NCI-H774 (cell line): Measurements from ENCODE around the gene OR10X1.

Experiments
- DNase-seq: peaks from one replicate; lab custom pipeline; 2025; lab: John Stamatoyannopoulos, UW

OR10X1 gene, protein sequence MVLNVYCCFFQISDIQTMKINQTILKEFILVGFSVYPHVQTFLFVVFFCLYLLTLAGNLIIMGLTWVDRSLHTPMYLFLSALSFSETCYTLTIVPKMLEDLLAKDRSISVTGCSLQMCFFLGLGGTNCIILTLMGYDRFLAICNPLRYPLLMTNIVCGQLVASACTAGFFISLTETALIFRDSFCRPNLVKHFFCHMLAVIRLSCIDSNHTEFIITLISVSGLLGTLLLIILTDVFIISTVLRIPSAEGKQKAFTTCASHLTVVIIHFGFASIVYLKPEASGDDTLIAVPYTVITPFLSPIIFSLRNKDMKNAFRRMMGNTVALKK

DNA sequence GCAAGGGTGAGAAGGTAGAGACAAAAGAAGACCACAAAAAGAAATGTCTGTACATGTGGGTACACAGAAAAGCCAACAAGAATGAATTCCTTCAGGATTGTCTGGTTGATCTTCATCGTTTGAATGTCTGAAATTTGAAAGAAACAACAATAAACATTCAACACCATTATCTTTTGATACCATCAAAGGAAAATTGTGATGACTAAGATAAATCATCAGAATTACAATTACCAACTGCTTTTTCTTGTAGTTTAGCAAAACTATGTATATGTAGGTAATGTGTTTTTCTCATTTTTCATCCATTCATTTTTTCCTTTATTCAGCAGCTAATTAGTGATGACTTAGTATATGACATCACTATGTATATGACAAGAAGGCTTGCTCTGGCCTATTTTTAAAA, at the start of gene OR10X1:
OR10X1 (minus strand) TSS at position 167 of the 400 bp plus-strand sequence; CDS start at position 167, 0 bp downstream.
- DNase-seq: no peak

DNA sequence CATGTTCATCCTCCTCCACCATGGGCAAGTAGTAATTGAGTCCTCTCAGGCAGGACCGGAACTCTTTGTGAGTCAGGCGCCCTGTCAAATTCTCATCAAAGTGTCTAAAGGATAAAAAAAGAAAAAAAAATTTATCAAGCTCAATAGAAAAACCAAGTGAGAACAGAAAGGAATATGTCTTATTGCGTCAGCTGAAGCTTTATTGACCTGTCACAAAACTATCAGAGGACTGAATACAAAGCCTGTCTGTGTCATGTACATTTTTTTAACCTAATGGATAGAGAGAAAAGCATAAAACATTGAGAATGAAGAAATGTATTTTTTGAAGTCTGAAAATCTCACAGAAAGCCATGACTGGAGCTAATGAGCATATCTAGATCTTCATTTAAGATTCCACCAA, 34.1 kb upstream of the OR10X1 start:
- no peak for DNase-seq

DNA sequence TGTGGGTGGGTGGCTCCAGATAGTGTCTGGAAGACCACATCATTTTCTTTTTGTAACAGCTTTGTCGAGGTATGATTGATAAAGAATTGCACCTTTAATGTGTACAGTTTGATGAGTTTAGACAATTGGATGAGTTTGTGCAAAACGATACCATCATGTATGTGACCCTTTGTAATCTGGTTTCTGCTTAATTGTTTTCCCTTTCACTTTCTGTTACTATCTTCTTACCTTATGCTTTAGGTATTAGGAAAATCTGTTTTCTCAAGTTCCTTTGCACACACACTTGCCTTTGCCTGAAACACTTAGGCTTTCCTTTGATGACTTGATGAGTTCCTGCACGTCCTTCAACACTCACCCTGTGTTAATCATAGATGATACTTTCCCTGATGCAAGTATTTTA, 32.2 kb upstream of the OR10X1 start:
- no peak for DNase-seq

DNA sequence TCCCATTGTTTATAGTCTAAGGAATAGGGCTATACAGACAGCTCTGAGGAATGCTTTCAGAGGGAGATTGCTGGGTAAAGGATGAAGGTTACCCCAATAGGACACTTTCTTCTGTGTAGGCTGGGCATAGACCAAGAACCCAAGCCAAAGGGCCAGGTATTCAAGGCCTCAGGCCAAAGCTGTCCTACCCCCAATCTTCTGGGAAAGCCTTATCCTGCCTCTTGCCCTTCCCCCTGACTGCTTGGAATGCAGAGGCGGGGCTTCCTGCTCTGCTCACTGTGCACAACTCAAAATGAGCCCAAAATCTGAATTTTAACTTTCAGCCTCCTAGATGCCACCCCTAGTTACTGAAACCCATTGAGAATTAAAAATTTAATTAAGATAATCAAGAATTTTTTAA, 27.6 kb upstream of the OR10X1 start:
- DNase-seq: no peak

DNA sequence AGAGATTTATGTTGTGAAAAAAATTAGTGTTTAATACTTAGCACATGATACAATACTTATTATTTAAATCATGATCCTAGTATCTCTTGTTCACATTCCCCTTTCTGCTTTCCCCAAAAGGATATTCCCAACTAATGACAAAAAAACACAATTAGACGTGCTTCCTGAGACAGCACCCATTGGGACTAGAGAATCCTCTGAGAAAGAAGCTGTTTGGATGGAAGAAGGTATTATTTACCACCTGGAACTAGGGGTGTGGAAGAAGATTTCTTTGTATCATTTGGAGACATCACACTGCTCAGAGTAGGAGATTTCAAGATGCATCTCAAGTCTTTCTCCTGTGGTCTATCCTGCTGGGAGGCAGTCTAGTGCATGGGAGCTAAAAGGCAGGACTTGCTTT, 25.3 kb upstream of the OR10X1 start, which contains the start of gene OR10Z1:
OR10Z1 (plus strand) TSS at position 301 of the 400 bp plus-strand sequence. CDS start 1,171 bp downstream, outside the sequence.
- DNase-seq: no peak

DNA sequence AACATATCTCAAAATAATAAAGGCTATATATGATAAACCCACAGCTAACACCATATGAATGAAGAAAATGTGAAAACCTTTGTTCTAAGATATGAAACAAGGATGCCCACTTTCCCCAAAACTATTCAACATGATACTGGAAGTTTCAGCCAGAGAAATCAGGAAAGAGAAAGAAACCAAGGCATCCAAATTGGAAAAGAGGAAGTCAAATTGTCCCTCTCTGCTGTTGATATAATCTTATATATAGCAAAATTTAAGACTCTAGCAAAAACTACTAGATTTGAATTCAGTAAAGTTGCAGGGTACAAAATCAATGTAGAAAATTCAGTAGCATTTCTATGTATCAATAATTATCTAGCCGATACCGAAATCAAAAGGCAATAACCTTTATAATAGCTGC, 21.0 kb upstream of the OR10X1 start:
- DNase-seq: no peak

DNA sequence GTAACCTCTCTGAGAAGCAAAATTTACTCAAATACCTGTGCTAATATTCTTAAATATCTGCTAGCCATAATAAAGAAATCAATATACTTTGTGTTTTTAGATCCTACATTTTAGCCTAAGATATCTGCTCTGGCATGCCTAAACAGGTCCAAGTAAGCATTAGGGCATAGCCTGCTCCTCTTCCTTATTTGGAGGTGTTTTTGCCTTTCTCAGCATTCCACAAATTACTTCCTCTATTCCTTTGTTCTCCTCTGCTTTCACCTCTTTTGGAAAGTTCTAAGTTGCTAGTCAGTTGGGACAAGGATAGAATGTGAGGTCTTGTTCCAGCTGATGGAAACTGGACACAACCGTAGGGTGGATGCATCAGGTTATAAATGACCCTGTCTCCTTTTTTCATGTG, 7.2 kb upstream of the OR10X1 start:
- DNase-seq: no peak

DNA sequence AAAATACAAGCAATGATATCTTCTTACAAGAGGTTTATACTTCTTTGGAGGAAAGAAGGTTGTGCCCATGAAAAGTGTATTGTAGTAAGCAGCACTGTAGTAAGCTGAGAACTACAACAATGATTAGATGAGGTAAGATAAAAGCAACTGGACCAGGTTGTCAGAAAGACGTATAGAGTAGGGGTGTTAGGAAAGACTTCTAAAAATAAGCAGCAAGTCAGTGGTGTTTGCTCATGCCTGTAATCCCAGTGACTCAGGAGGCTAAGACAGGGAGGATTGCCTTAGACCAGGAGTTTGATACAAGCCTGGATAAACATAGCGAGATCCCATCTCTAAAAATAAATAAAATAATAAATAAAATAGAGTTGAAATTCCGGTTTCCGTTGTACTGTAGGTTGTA, 4.3 kb upstream of the OR10X1 start:
- no peak for DNase-seq

DNA sequence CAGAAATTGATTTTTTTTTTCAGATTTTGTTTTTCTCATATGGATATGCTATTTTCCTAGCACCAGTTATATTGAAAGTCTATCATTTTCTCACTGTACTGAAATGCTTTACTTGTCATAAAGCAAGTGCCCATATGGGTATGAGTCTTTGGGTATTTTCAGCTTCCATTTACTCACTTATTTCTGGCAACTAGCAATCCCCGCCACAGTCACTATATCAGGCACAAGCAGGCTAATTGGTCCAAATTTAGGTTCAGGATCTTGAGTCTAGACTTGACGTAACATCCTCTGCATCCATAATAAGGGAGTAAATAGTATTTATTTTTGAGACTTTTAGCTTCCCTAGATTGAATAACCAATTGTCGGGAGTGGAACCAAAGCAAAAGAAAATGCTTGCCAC, 2.1 kb downstream of the OR10X1 start:
- no peak for DNase-seq

DNA sequence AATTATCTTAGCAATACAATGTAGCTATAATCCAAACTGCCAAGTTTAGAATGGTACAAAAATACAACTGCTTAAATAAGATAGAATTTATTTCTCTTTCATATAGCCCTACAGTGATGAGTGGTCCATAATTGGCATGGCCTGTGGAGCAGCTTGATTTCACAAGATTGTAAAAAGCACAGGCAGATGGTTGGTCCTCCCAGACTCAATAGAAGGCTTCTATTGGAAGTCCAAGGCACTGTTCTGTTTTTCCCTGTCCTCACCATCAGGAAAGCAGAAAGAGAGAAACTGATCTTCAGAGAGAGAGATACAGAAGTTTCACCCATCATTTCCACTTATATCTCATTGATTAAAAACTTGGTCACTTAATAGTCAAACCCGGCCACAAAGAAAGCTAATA, 7.5 kb downstream of the OR10X1 start:
- no peak for DNase-seq

DNA sequence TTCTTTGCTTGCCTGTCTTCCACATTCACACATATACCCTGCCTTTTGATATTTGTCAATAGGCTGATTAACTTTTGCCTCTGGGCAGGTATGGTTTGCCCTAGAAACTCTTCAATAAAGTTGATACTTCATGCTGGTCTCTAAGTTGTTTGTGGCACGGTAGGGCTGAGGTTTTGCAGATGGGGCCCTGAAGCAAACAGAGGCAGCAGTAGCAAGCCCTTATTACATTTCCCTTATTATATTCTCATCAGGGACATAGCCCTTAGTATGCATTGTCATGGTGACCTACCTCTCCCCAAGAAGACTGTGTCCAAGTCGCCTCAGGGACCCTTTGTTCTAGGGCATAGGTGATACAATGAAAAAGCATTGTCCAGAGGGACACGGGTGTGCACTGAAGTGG, 9.2 kb downstream of the OR10X1 start, which contains the start of gene OR6P1:
OR6P1 (minus strand) TSS at position 101 of the 400 bp plus-strand sequence. CDS start 6,976 bp downstream, outside the sequence.
- no peak for DNase-seq

DNA sequence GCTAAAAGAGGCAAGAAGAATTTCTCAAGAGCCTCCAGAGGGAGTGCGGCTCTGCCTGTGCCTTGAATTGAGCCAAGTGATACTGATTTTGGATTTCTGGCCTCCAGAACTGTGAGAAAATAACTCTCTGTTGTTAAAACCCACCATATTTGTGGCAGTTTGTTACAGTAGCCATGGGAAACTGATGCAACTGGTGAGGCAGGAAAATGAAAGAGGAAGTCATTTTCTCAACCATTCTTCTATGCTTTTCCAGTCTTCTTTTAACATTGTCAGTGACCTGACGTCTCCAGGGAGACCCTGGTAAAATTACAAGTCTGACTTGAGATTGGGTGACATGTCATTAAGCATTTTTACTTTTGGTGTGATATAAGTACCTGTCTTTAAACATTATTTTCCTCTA, 15.1 kb downstream of the OR10X1 start:
- DNase-seq: no peak

DNA sequence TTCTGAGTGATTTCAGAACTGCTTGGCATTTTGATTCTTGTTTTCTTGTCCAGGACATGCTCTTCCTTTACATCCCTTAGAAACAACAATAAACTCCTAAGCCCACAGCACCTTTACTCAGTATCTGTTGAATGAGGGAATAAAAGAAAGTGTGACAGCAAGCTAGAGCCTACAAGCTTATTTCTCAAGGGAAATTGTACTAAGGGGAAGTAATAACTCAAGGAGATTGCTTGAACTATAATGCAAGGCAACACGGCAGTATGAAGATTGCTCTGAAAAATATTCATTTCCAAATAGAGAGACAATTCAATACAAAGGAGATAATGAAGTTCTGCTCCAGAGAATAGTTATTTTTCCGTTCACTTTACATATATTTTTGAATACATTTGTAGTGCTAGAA, 15.8 kb downstream of the OR10X1 start:
- DNase-seq: no peak

DNA sequence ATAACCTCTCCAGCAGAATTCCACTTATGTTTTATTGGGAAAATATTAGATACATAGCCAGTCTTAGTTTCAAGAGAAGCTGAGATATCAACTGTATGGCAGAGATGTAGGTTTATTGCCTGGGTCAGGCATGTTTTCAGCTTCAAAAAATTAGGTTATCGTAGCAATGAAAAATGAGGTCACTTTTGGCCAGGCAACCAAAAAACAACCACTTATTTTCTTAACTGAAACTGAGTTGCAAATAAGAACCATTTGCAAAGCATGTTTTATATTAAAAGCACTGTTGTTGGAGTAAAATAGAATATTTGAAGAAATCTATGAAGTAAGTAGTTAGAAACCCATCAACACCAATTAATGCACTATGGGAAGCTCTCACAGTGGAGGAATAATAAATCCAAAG, 20.0 kb downstream of the OR10X1 start:
- DNase-seq: no peak

DNA sequence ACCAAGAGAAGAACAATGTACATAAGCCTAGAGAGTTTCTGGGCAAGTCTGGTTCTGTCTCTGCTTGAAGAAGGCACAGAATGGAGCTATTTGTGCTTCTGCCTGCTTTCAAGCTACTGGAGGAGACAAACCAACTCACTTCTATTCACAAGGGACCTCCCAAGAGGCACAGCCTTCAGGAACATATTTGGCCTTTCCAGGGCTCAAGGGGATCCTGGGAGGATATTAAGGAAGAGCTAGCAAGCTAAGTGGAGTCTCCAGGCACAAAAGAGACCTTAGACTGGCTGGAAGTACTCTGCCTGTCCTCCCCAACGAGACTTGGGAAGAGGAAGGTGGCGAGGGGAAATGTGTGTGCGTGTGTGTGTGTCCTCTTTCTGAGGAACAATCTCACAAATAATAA, 25.3 kb downstream of the OR10X1 start, which contains the start of gene OR6Y1:
OR6Y1 (minus strand) TSS at position 54 of the 400 bp plus-strand sequence. CDS start 6,300 bp downstream, outside the sequence.
- DNase-seq: no peak

DNA sequence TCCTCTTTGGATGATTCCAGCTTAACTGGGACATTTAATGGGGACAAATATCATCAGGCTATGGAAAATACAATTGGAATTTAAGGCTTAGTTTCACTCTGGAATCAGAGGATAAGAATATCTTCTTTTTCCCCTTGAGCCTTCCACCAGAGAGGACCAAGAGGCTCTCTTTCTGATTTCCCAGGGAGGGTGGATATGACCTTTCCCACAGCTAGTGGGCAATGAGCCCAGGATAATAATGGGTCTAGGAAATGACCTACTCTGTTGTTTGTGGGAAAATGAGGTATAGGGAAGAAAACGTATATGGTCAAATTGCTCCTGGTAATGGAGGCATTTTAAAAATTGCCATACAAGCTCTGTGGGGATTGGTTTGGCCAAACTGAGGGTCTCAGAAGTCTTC, 27.4 kb downstream of the OR10X1 start:
- no peak for DNase-seq

DNA sequence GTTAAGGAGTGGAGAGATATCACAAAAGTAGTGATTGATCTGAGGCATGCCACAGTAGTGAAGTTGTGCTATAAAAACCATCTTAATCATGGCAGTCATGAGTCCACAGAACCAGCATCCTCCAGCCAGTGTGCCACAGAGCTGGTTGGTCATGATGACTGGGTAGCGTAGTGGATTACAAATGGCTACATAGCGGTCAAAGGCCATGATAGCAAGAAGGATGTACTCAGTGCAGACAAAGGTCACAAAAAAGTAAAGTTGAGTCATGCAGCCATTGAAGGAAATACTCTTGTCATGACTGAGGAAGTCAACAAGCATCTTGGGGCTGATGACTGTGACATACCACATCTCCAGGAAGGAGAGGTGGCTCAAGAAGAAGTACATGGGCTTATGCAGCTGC, 32.2 kb downstream of the OR10X1 start:
- no peak for DNase-seq

DNA sequence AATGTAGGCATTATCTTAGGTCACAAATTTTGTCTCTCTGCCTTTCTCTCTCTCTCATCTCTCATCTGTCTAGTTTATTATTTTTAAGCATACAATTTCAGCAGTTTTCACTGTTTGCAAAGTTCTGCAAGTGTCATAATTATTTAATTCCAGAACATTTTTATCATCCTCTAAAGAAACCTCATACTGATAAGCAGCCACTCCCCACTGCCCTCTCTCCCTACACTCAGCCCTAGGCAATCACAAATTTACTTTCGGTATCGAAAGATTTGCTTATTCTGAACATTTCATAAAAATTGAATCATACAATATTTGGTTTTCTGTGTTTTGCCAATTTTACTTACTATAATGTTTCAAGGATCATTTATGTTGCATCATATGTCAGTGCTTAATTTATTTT, 42.1 kb downstream of the OR10X1 start:
- no peak for DNase-seq

DNA sequence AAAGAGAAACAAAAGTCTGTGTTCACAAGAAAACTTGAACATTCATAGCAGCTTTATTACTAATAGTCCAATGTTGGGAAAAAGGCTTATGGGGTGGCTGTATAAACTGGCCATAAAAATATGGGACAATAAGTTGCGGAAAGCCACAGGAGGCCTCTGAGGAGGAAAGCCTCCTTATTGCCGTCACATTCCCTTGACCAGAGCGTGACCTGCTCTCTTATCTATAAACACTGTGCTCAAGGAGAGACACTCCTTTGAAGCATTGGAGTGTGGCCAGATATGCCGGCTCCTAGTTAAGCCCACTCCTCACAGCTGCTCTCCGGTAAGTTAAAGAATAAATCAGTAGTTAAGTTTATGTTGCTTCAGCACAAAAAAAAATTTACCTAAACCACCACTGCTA, 45.2 kb downstream of the OR10X1 start:
- DNase-seq: no peak
